Measurements from ENCODE around the gene LY6G5C.

Gene LY6G5C

GRCh38 chr6:31662124-31662723, 18.6 kb downstream of the LY6G5C start:
- no peak for DNase-seq

- no peak for DNase-seq
These were observed 19.4 kb downstream of the LY6G5C start for GRCh38 chr6:31661262-31662123.

GRCh38 chr6:31660381-31661261, 20.2 kb downstream of the LY6G5C start, which contains the start of gene C6orf47:
Gene C6orf47, minus strand, starts transcription at chr6:31660778. Its CDS starts 831 bp downstream, at chr6:31659947.
- DNase-seq, result peak; percentile 85

- peak; percentile 48 for DNase-seq
These were observed 21.1 kb downstream of the LY6G5C start for GRCh38 chr6:31659649-31660380.

GRCh38 chr6:31658983-31659648, 21.8 kb downstream of the LY6G5C start:
- no peak for DNase-seq

- DNase-seq, result no peak
These were observed 22.6 kb downstream of the LY6G5C start for GRCh38 chr6:31658158-31658688.

GRCh38 chr6:31657406-31658157, 23.3 kb downstream of the LY6G5C start:
- DNase-seq, result peak; percentile 50

GRCh38 chr6:31655349-31656237, 25.3 kb downstream of the LY6G5C start, which contains the start of gene APOM:
Gene APOM, plus strand, starts transcription at chr6:31655894. Its CDS starts 73 bp downstream, at chr6:31655967.
- no peak for DNase-seq

- no peak for DNase-seq
These were observed 26.1 kb downstream of the LY6G5C start for GRCh38 chr6:31654574-31655348.

GRCh38 chr6:31652925-31653724, 27.7 kb downstream of the LY6G5C start:
- peak; percentile 92 for DNase-seq

GRCh38 chr6:31651602-31652191, 29.2 kb downstream of the LY6G5C start:
- DNase-seq, result peak; percentile 73

- DNase-seq, result no peak
These were observed 35.5 kb downstream of the LY6G5C start for GRCh38 chr6:31645325-31645724.

GRCh38 chr6:31643818-31644454, 36.9 kb downstream of the LY6G5C start:
- no peak for DNase-seq

- no peak for DNase-seq
These were observed 37.9 kb downstream of the LY6G5C start for GRCh38 chr6:31642798-31643570.

- DNase-seq, result no peak
These were observed 39.5 kb downstream of the LY6G5C start for GRCh38 chr6:31641370-31641769.

- DNase-seq, result no peak
These were observed 40.3 kb downstream of the LY6G5C start for GRCh38 chr6:31640612-31641011.

Data from activated CD4-positive, alpha-beta T cell treated with anti-CD3 and anti-CD28 coated beads, Interleukin-2, amount 50 U/mL, for 16 hours (primary cell).